A673 (cell line): Measurements from ENCODE around the gene ZNF319. TPM values are rescaled to one million over a fixed set of nuclear protein-coding genes. Genes with fewer than 3 reads are reported as not detected.

Experiments
- BruUV-seq: library from RNA; stranded (reverse); fragments of 400-500 nt; replicated peaks from 2 replicates; lab custom pipeline; 2021; lab: Mats Ljungman, UMichigan
- CTCF ChIA-PET: fragments of 300-600 bp; sonication (Branson Sonifier 250); formaldehyde crosslinking; loops from one replicate; lab custom pipeline; 2022; ENCODE audit warnings: antibody characterized with exemption; lab: Charles Lee
- POLR2A ChIA-PET: fragments of 300-600 bp; sonication (Branson Sonifier 250); formaldehyde crosslinking; loops from one replicate; lab custom pipeline; 2022; ENCODE audit warnings: antibody characterized with exemption; ENCODE audit not compliant: low non-redundant PET; lab: Charles Lee
- DNase-seq: peaks from one replicate; pipeline ENCODE4 v3.0.0-alpha.2; 2015; ENCODE audit warnings: low spot score
- H3K27ac ChIP-seq: fragments of 200-600 bp; sonication (generic); 2 replicates; pipeline ENCODE4 v1.5.1; 2016; ENCODE audit warnings: mixed run types, low read depth, mild to moderate bottlenecking, mixed read lengths, antibody characterized with exemption, low read length; ENCODE audit not compliant: poor library complexity, severe bottlenecking
- H3K27me3 ChIP-seq: fragments of 200-600 bp; sonication (generic); replicated peaks from 2 replicates; pipeline ENCODE4 v1.6.1; 2017; ENCODE audit warnings: mixed run types, low read depth, mild to moderate bottlenecking, mixed read lengths, antibody characterized with exemption, low read length; ENCODE audit not compliant: insufficient read depth, poor library complexity
- H3K36me3 ChIP-seq: fragments of 200-600 bp; sonication (generic); 2 replicates; pipeline ENCODE4 v1.6.1; 2016; ENCODE audit warnings: mixed run types, mild to moderate bottlenecking, mixed read lengths, antibody characterized with exemption, low read length; ENCODE audit not compliant: insufficient read depth, poor library complexity, severe bottlenecking
- H3K4me1 ChIP-seq: fragments of 200-600 bp; sonication (generic); 2 replicates; pipeline ENCODE4 v1.6.1; 2017; ENCODE audit warnings: mixed run types, mild to moderate bottlenecking, mixed read lengths, antibody characterized with exemption, low read length; ENCODE audit not compliant: insufficient read depth, poor library complexity, severe bottlenecking
- H3K4me3 ChIP-seq: fragments of 200-600 bp; sonication (generic); 2 replicates; pipeline ENCODE4 v1.5.1; 2016; ENCODE audit warnings: low read depth, mixed run types, mild to moderate bottlenecking, mixed read lengths, low read length; ENCODE audit not compliant: poor library complexity, severe bottlenecking
- H3K9me3 ChIP-seq: fragments of 200-600 bp; sonication (generic); 2 replicates; pipeline ENCODE4 v1.6.1; 2016; ENCODE audit warnings: mixed run types, low read depth, mild to moderate bottlenecking, mixed read lengths, antibody characterized with exemption, low read length; ENCODE audit not compliant: poor library complexity, severe bottlenecking
- EZH2 ChIP-seq: fragments of 200-600 bp; sonication (generic); IDR thresholded peaks from 2 replicates; pipeline ENCODE4 v1.6.1; 2017; ENCODE audit warnings: borderline replicate concordance, low read depth, mild to moderate bottlenecking, mixed read lengths, antibody characterized with exemption, low read length; ENCODE audit not compliant: poor library complexity, severe bottlenecking
- intact Hi-C: fragments of 100-400 bp; cut with micrococcal nuclease; formaldehyde crosslinking; loops from one replicate; pipeline ENCODE4 v1.10.0; 2022; ENCODE audit not compliant: unreplicated experiment
- total RNA-seq: library from RNA; stranded (reverse); gene quantifications from 2 replicates; pipeline ENCODE4 v1.2.3, GENCODE V29; 2021
- TF ChIP-seq, protein P1 (sequence below): fragments of 300-800, 200-600 bp; sonication (generic); conservative IDR thresholded peaks from 2 replicates; pipeline ENCODE4 v1.5.1; 2017; ENCODE audit warnings: low read depth, mild to moderate bottlenecking, antibody characterized with exemption, low read length, moderate library complexity, mixed read lengths

Gene ZNF319
- total RNA-seq, 1 experiment from 2014 or later: 12.9 TPM

DNA sequence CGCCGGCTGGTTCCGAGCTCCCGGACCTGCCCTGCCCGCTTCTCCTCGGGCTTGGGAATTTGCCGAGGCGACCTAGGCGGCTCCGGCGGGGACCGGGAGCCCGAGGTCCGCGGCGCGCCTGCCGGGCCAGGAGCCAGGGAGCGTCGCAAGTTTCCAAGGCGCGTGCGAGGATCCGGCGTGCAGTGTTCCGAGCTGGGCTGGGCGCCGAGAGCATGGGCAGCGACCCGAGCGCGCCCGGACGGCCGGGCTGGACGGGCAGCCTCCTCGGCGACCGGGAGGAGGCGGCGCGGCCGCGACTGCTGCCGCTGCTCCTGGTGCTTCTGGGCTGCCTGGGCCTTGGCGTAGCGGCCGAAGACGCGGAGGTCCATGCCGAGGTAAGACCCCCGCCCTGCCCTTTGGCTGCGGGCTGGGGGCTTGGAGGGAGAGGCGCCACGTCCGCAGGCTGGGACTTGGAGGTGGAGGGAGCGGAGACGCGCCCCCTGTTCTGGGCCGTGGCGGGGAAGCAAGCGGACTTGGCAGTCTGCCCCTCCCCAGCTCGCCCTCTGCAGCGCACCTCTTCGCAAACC lies 25.8 kb upstream of the ZNF319 start:
- TF ChIP-seq, protein P1, sequence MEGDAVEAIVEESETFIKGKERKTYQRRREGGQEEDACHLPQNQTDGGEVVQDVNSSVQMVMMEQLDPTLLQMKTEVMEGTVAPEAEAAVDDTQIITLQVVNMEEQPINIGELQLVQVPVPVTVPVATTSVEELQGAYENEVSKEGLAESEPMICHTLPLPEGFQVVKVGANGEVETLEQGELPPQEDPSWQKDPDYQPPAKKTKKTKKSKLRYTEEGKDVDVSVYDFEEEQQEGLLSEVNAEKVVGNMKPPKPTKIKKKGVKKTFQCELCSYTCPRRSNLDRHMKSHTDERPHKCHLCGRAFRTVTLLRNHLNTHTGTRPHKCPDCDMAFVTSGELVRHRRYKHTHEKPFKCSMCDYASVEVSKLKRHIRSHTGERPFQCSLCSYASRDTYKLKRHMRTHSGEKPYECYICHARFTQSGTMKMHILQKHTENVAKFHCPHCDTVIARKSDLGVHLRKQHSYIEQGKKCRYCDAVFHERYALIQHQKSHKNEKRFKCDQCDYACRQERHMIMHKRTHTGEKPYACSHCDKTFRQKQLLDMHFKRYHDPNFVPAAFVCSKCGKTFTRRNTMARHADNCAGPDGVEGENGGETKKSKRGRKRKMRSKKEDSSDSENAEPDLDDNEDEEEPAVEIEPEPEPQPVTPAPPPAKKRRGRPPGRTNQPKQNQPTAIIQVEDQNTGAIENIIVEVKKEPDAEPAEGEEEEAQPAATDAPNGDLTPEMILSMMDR: no peak
- no peak for TF ChIP-seq EZH2
- ChIA-PET CTCF (interaction anchor here (0.5 to 1.2 kb wide), 2 partner anchors 93 to 273 kb away, joined by 3 read pairs; no protein-coding TSS in a partner anchor), POLR2A (interaction anchor here (0.6 kb wide), 1 partner anchor 111 kb away, joined by 3 read pairs; no protein-coding TSS in a partner anchor)
- Histone ChIP-seq H3K36me3 (no peaks in the 10 kb centered on the region), H3K27ac (no peak overlapping the region), H3K9me3 (no peaks in the 10 kb centered on the region), H3K4me1 (peaks cover 27% of the 10 kb centered on the region), H3K4me3 (peak overlapping the region; percentile 70), H3K27me3 (no peaks in the 10 kb centered on the region)
- DNase-seq: peak; percentile 47
- no TSS peak for BruUV-seq
- intact Hi-C loops: no loop called here

DNA sequence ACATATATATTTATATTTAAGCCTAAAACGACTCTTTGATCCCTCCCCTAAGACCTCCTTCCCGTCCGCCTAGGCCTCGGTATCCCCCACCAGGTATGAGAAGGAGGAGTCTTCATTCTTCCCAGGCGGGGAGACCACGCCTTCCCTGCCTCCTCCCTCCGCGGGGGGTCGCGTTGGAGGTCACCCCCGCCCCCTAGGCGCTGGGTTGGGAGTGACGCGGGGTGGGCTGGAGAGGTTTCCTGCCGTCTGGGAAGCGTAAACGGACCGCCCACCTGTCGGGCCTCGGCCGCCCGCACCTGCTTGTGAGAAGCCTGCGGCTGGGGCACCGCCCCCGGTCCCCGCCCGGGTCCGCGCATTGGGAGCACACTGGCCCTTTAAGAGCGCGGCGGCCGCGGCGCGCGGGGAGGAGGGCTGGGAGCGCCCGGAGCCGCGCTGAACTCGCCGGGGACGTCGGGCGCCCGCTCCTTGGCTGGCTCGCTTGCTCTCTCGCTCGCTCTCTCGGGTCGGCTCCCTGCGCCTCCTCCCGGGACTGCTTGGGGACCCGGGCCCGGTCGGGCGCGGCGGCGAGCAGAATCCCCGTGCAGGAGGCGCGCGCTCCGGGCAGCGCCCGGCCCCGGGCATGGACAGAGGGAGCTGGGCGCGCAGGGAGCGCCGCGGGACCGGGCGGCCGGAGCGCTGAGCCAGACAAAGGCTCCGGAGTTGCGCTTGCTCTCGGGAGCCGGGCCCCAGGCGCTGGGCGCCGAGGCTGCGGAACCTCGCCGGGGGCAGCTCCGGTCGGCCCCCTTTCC lies 25.1 kb upstream of the ZNF319 start, which contains the start of gene MMP15:
Gene MMP15 (plus strand): TSS at position 404 of the 788 bp plus-strand sequence. CDS start 597 bp downstream, outside the sequence.
- ChIA-PET POLR2A (interaction anchor here (0.6 kb wide), 1 partner anchor 112 kb away, joined by 3 read pairs; no protein-coding TSS in a partner anchor), CTCF (interaction anchor here (0.5 to 1.2 kb wide), 2 partner anchors 93 to 274 kb away, joined by 3 read pairs; no protein-coding TSS in a partner anchor)
- H3K4me1 ChIP-seq: peaks cover 27% of the 10 kb centered on the region
- peak within 1 kb of the TSS; percentile 70 for H3K4me3 ChIP-seq
- H3K9me3 ChIP-seq: no peaks in the 10 kb centered on the region
- BruUV-seq: no TSS peak
- TF ChIP-seq, protein P1: no peak
- no peak for TF ChIP-seq EZH2
- intact Hi-C loops: no loop called here
- no peaks in the 10 kb centered on the region for H3K36me3 ChIP-seq
- DNase-seq: peak; percentile 83
- no peak within 1 kb of the TSS for H3K27ac ChIP-seq
- H3K27me3 ChIP-seq: no peaks in the 10 kb centered on the region

DNA sequence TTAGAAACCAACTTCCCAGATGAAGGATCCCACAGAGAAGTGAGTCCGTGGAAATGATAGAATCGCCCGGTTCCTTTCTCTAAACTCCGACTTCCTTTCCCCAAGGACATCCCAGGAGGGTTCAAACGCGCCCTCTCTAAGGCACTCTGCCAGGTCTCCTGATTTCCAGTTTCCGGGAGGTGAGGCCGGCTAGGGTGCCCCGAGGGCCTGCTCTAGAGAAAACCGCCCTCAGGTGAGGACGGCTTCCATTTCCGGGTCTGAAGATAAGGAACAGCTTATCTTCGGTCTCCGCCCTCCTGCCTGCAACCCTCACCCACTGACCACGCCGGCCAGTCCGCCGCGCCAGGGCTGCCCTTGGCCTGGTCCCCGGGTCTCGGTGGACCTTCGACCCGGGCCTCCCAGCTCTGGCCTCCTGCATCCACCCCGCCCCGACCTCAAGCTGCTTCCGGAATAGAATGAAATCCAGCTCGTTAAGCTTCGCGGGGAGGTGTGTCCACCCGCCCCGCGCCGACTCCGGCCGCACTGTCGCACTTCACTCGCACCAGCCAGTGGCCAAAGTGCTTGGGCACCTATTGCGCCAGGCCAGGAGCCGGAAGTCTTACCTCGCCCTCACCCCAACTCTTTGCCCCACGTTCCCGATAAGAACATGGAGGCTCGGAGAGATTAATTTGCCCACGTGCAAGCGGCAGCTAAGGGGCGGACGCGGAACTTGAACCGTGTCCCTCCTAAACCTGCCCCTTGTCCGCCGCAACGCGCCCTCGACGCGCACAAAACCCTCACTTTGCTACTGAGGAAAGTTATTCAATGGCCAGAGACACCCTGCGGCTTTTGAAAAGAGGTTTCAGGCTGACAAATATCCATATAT lies 24.2 kb upstream of the ZNF319 start:
- Histone ChIP-seq H3K4me3 (peak overlapping the region; percentile 70), H3K27me3 (no peaks in the 10 kb centered on the region), H3K27ac (no peak overlapping the region), H3K36me3 (no peaks in the 10 kb centered on the region), H3K4me1 (peaks cover 27% of the 10 kb centered on the region), H3K9me3 (no peaks in the 10 kb centered on the region)
- POLR2A ChIA-PET: interaction anchor here (0.6 kb wide), 1 partner anchor 273 kb away, joined by 4 read pairs; no protein-coding TSS in a partner anchor
- TF ChIP-seq, protein P1: no peak
- no peak for TF ChIP-seq EZH2
- no TSS peak for BruUV-seq
- CTCF ChIA-PET: interaction anchor here (2.4 kb wide), 1 partner anchor 97 kb away, joined by 12 read pairs; no protein-coding TSS in a partner anchor
- DNase-seq: no peak
- intact Hi-C loops: loop anchor here (5.0 kb wide), 1 partner anchor 463 kb away; no protein-coding TSS in a partner anchor
